ENCODE results near the gene ZNF280D.

GRCh38 chr15:56675930-56676329 lies 57.4 kb downstream of the ZNF280D start:
- TF ChIP-seq CTCF (IDR thresholded peaks at IDR 0.05) (no peak), POLR2A (IDR thresholded peaks at IDR 0.05) (no peak)
